ENCODE data around the gene DGKG.

The DGKG gene

DNA sequence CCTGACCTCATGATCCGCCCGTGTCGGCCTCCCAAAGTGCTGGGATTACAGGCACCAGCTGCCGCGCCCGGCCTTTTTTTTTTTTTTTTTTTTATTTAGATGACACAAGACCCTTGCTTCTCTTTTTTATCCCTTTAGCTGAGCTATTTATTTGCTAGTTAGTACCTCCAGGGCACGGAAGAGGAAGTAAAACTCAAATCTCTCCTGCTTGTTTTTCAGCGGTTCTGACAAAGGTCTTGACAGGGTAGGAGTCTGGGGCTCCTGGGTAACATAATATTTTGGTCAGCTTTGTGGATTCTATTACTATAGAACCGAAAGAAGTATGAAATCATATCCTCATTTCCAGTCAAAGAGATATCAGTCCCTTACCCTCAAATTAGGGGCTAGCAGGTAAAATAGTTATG lies 209.1 kb downstream of the DGKG start:
- H4K20me1 ChIP-seq (ENCODE audit: insufficient read depth, low read length, poor library complexity, severe bottlenecking), result no peaks in the 10 kb centered on the region
- H2AFZ ChIP-seq (ENCODE audit: low read length), result no peak overlapping the region
- H3K4me1 ChIP-seq (ENCODE audit: insufficient read depth, low read length, poor library complexity, severe bottlenecking), result peaks cover 10% of the 10 kb centered on the region
- no peaks in the 10 kb centered on the region for H3K9me3 ChIP-seq (ENCODE audit: insufficient read depth, low read depth, low read length)
- no peak overlapping the region for H3K4me3 ChIP-seq (ENCODE audit: low read length, poor library complexity, severe bottlenecking)
- H3K4me2 ChIP-seq (ENCODE audit: low read depth, low read length, poor library complexity, severe bottlenecking), result no peak overlapping the region
- TF ChIP-seq EZH2phosphoT487 (IDR thresholded peaks at IDR 0.05; ENCODE audit: borderline replicate concordance) (no peak), CTCF (conservative IDR thresholded peaks at IDR 0.05; ENCODE audit: low read length) (no peak)
- no peaks in the 10 kb centered on the region for H3K79me2 ChIP-seq (ENCODE audit: insufficient read depth, low read length)
- H3K9me2 ChIP-seq (replicated peaks; ENCODE audit: low read depth, low read length), result no peaks in the 10 kb centered on the region
- no peaks in the 10 kb centered on the region for H3K36me3 ChIP-seq (ENCODE audit: insufficient read depth, low read length)
- no peaks in the 10 kb centered on the region for H3F3A ChIP-seq (ENCODE audit: low read depth)
- H3K27me3 ChIP-seq (ENCODE audit: insufficient read depth, low read length, poor library complexity, severe bottlenecking), result no peaks in the 10 kb centered on the region
- H3K9ac ChIP-seq (ENCODE audit: low read depth, low read length, poor library complexity, severe bottlenecking), result no peak overlapping the region

DNA sequence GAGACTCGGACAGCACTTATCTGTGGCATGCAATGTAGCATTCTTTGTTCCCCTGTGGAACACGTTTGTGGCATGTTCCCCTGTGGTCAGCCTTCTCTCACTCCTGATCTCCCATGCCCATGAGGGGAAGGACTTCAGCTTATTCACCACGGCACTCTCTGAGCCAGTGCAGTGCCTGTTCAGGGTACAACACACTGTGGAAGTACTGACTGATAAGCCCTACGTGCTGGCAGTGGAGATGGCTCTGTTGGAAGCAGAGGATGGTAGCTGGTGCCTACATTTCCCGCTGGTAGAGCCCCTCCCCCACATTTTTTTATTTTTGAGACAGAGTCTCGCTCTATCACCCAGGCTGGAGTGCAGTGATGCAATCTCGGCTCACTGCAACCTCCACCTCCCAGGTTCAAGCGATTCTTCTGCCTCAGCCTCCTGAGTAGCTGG lies 209.7 kb downstream of the DGKG start:
- Histone ChIP-seq H3K9me3 (ENCODE audit: insufficient read depth, low read depth, low read length) (no peaks in the 10 kb centered on the region), H3K4me3 (ENCODE audit: low read length, poor library complexity, severe bottlenecking) (no peak overlapping the region), H3K9ac (ENCODE audit: low read depth, low read length, poor library complexity, severe bottlenecking) (no peak overlapping the region), H3K36me3 (ENCODE audit: insufficient read depth, low read length) (no peaks in the 10 kb centered on the region), H3K4me2 (ENCODE audit: low read depth, low read length, poor library complexity, severe bottlenecking) (no peak overlapping the region), H3K79me2 (ENCODE audit: insufficient read depth, low read length) (no peaks in the 10 kb centered on the region), H3F3A (ENCODE audit: low read depth) (no peaks in the 10 kb centered on the region), H3K4me1 (ENCODE audit: insufficient read depth, low read length, poor library complexity, severe bottlenecking) (peaks cover 10% of the 10 kb centered on the region), H3K27me3 (ENCODE audit: insufficient read depth, low read length, poor library complexity, severe bottlenecking) (no peaks in the 10 kb centered on the region), H2AFZ (ENCODE audit: low read length) (no peak overlapping the region), H3K9me2 (replicated peaks; ENCODE audit: low read depth, low read length) (no peaks in the 10 kb centered on the region), H4K20me1 (ENCODE audit: insufficient read depth, low read length, poor library complexity, severe bottlenecking) (no peaks in the 10 kb centered on the region)
- no peak for TF ChIP-seq CTCF (conservative IDR thresholded peaks at IDR 0.05; ENCODE audit: low read length)
- no peak for TF ChIP-seq EZH2phosphoT487 (IDR thresholded peaks at IDR 0.05; ENCODE audit: borderline replicate concordance)

DNA sequence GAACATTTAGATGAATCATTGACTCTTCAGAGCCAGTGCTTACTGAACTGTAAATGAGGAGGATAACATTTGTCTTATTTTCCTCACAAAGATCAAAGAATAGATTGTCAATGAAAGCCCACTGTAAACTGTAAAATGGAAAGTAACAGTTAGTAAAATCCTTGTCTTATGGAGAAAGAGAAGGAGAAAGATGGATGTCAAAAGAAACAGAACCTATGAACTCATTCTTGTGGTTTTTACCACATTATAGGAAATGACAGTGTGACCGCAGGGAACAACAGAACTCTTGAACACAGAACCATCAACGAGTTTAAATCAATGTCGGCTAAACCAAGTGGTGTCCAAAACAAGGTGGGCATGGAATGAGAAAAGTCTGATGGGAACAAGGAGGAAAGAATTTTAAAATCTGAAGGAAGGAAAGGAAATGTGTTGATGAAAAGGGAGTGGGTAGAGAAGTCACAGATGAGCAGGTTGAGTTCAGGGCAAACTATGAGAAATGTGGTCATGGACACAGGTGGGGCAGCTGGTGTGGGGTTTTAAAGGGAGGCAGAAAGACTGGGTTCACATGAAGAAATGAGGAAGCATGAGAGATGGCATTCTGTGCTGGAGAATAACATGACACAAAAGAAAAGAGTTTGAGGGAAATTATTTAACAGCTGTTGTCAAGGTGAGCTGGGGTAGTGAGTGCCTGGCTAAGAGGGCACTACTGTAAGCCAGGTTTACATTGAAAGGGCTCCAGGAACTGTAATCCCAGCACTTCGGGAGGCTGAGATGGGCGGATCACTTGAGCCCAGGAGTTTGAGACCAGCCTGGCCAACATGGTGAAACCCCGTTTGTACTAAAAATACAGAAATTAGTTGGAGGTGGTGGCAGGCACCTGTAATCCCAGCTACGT lies 210.7 kb downstream of the DGKG start:
- Histone ChIP-seq H3K4me1 (ENCODE audit: insufficient read depth, low read length, poor library complexity, severe bottlenecking) (peaks cover 17% of the 10 kb centered on the region), H4K20me1 (ENCODE audit: insufficient read depth, low read length, poor library complexity, severe bottlenecking) (no peaks in the 10 kb centered on the region), H2AFZ (ENCODE audit: low read length) (no peak overlapping the region), H3K9me3 (ENCODE audit: insufficient read depth, low read depth, low read length) (no peaks in the 10 kb centered on the region), H3K27me3 (ENCODE audit: insufficient read depth, low read length, poor library complexity, severe bottlenecking) (no peaks in the 10 kb centered on the region), H3K79me2 (ENCODE audit: insufficient read depth, low read length) (no peaks in the 10 kb centered on the region), H3K9me2 (replicated peaks; ENCODE audit: low read depth, low read length) (no peaks in the 10 kb centered on the region), H3K4me3 (ENCODE audit: low read length, poor library complexity, severe bottlenecking) (no peak overlapping the region), H3F3A (ENCODE audit: low read depth) (no peaks in the 10 kb centered on the region), H3K36me3 (ENCODE audit: insufficient read depth, low read length) (no peaks in the 10 kb centered on the region), H3K9ac (ENCODE audit: low read depth, low read length, poor library complexity, severe bottlenecking) (no peak overlapping the region), H3K4me2 (ENCODE audit: low read depth, low read length, poor library complexity, severe bottlenecking) (peak overlapping the region; percentile 44)
- TF ChIP-seq EZH2phosphoT487 (IDR thresholded peaks at IDR 0.05; ENCODE audit: borderline replicate concordance), result no peak
- TF ChIP-seq CTCF (conservative IDR thresholded peaks at IDR 0.05; ENCODE audit: low read length), result no peak
